OCI-LY3 (cell line): ENCODE data around the gene ATL1.
A peak's percentile ranks its signal among the peaks of the same experiment; 100 is the strongest.

Experiments used
- H2AFZ ChIP-seq: fragments of 200-600, 300-600 bp; shearing (Covaris generic); 2 replicates; pipeline ENCODE4 v1.6.0; 2014; ENCODE audit warnings: antibody characterized with exemption, low read depth, low read length
- H3K27ac ChIP-seq: fragments of 200-600, 300-600 bp; sonication (generic); 2 replicates; pipeline ENCODE4 v1.5.1; 2014; ENCODE audit warnings: mild to moderate bottlenecking, low read length, moderate library complexity, mixed read lengths
- H3K27me3 ChIP-seq: fragments of 200-600, 300-600 bp; sonication (generic); 2 replicates; pipeline ENCODE4 v1.6.1; 2014; ENCODE audit warnings: low read depth, low read length, mixed read lengths
- H3K36me3 ChIP-seq: fragments of 200-600, 300-600 bp; sonication (generic); replicated peaks from 2 replicates; pipeline ENCODE3; 2014; ENCODE audit warnings: low read depth, low read length, mixed read lengths
- H3K4me1 ChIP-seq: fragments of 300-600, 200-600 bp; sonication (generic); 2 replicates; pipeline ENCODE4 v1.6.1; 2014; ENCODE audit warnings: low read length, mixed read lengths
- H3K4me2 ChIP-seq: fragments of 200-600, 300-600 bp; sonication (generic); 2 replicates; pipeline ENCODE4 v1.6.1; 2014; ENCODE audit warnings: low read length, mixed read lengths
- H3K4me3 ChIP-seq: fragments of 300-600, 200-600 bp; sonication (generic); 2 replicates; pipeline ENCODE4 v1.5.1; 2014; ENCODE audit warnings: antibody characterized with exemption, mild to moderate bottlenecking, low read length, moderate library complexity
- H3K79me2 ChIP-seq: fragments of 300-600, 200-600 bp; shearing (Covaris generic); 2 replicates; pipeline ENCODE4 v1.6.1; 2014; ENCODE audit warnings: mild to moderate bottlenecking, low read length, mixed read lengths
- H3K9ac ChIP-seq: fragments of 300-600, 200-600 bp; shearing (Covaris generic); 2 replicates; pipeline ENCODE4 v1.6.0; 2014; ENCODE audit warnings: mild to moderate bottlenecking, low read length, moderate library complexity
- H3K9me3 ChIP-seq: fragments of 200-600, 300-600 bp; shearing (Covaris generic); 2 replicates; pipeline ENCODE4 v1.6.1; 2014; ENCODE audit warnings: low read length, mixed read lengths; ENCODE audit not compliant: insufficient read depth
- H4K20me1 ChIP-seq: fragments of 200-600, 300-600 bp; sonication (generic); 2 replicates; pipeline ENCODE4 v1.6.1; 2016; ENCODE audit warnings: low read length, mixed read lengths; ENCODE audit not compliant: insufficient read depth
- EZH2phosphoT487 ChIP-seq: fragments of 200-600 bp; shearing (Covaris generic); IDR thresholded peaks from 2 replicates; pipeline ENCODE4 v1.6.1; 2018; ENCODE audit warnings: antibody characterized with exemption, mixed run types, low read depth
- TF ChIP-seq, protein P1 (sequence below): fragments of 200-600, 300-600 bp; sonication (generic); IDR thresholded peaks from 2 replicates; pipeline ENCODE4 v1.5.1; 2014; ENCODE audit warnings: antibody characterized with exemption, low read length, low read depth

ATL1 gene

GRCh38 chr14:50615056-50615455 is 55.1 kb downstream of the ATL1 start:
- no peak for TF ChIP-seq EZH2phosphoT487
- TF ChIP-seq, protein P1, sequence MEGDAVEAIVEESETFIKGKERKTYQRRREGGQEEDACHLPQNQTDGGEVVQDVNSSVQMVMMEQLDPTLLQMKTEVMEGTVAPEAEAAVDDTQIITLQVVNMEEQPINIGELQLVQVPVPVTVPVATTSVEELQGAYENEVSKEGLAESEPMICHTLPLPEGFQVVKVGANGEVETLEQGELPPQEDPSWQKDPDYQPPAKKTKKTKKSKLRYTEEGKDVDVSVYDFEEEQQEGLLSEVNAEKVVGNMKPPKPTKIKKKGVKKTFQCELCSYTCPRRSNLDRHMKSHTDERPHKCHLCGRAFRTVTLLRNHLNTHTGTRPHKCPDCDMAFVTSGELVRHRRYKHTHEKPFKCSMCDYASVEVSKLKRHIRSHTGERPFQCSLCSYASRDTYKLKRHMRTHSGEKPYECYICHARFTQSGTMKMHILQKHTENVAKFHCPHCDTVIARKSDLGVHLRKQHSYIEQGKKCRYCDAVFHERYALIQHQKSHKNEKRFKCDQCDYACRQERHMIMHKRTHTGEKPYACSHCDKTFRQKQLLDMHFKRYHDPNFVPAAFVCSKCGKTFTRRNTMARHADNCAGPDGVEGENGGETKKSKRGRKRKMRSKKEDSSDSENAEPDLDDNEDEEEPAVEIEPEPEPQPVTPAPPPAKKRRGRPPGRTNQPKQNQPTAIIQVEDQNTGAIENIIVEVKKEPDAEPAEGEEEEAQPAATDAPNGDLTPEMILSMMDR = no peak
- Histone ChIP-seq H3K9me3 (no peaks in the 10 kb centered on the region), H3K9ac (no peak overlapping the region), H3K79me2 (no peaks in the 10 kb centered on the region), H3K4me2 (no peak overlapping the region), H4K20me1 (no peaks in the 10 kb centered on the region), H3K27ac (no peak overlapping the region), H2AFZ (no peak overlapping the region), H3K36me3 (no peaks in the 10 kb centered on the region), H3K4me3 (no peak overlapping the region), H3K4me1 (peaks cover under 1% of the 10 kb centered on the region; the same call in 1 of the 2 replicates), H3K27me3 (peaks cover 2% of the 10 kb centered on the region; the same call in 1 of the 2 replicates)

DNA sequence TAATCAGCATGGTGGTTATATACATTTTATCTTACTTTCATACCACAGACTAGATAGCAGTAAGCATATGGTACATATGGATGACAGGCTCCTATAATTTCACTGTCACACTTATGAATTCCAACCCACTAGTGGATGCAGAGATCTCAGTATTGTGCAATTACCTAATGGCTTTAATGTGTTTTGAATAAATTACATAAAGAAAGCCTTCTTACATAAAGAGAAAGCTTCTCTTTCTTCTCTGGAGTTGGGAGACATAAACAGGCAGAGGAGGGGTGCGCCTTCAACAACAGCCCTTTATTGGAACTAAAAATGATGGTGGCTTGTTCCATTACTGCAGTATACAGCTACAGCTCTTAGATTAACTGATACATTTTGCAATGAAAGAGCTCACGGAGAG is 55.6 kb downstream of the ATL1 start:
- no peaks in the 10 kb centered on the region for H3K9me3 ChIP-seq
- peaks cover 6% of the 10 kb centered on the region for H3K4me1 ChIP-seq
- no peaks in the 10 kb centered on the region for H4K20me1 ChIP-seq
- H3K27ac ChIP-seq = no peak overlapping the region
- no peak overlapping the region for H3K4me2 ChIP-seq
- no peak overlapping the region for H3K4me3 ChIP-seq
- TF ChIP-seq, protein P1 = no peak
- TF ChIP-seq EZH2phosphoT487 = no peak
- peaks cover 5% of the 10 kb centered on the region; the same call in 1 of the 2 replicates for H3K27me3 ChIP-seq
- no peaks in the 10 kb centered on the region for H3K79me2 ChIP-seq
- H2AFZ ChIP-seq = no peak overlapping the region
- H3K9ac ChIP-seq = no peak overlapping the region
- no peaks in the 10 kb centered on the region for H3K36me3 ChIP-seq

- H3K79me2 ChIP-seq = no peaks in the 10 kb centered on the region
- no peak overlapping the region for H3K27ac ChIP-seq
- TF ChIP-seq, protein P1 = no peak
- no peak for TF ChIP-seq EZH2phosphoT487
- H3K27me3 ChIP-seq = 0 out of 2 replicates have a peak, but pooled peaks cover 3% of the 10 kb centered on the region
- no peak overlapping the region for H3K4me2 ChIP-seq
- H3K4me1 ChIP-seq = peaks cover 8% of the 10 kb centered on the region
- H3K36me3 ChIP-seq = no peaks in the 10 kb centered on the region
- H2AFZ ChIP-seq = no peak overlapping the region
- no peak overlapping the region for H3K9ac ChIP-seq
- H3K9me3 ChIP-seq = no peaks in the 10 kb centered on the region
- H3K4me3 ChIP-seq = no peak overlapping the region
- H4K20me1 ChIP-seq = no peaks in the 10 kb centered on the region
Measured at GRCh38 chr14:50616275-50616674, 56.3 kb downstream of the ATL1 start.

- H3K27ac ChIP-seq = no peak overlapping the region
- no peaks in the 10 kb centered on the region for H3K9me3 ChIP-seq
Measured at GRCh38 chr14:50619569-50620141, 59.7 kb downstream of the ATL1 start.

More at GRCh38 chr14:50619569-50620141, 59.7 kb downstream of the ATL1 start:
- no peaks in the 10 kb centered on the region for H4K20me1 ChIP-seq
- no peaks in the 10 kb centered on the region for H3K79me2 ChIP-seq
- H3K36me3 ChIP-seq = no peaks in the 10 kb centered on the region
- H3K27me3 ChIP-seq = peaks cover 3% of the 10 kb centered on the region; the same call in 1 of the 2 replicates
- H3K4me2 ChIP-seq = peak overlapping the region; percentile 61
- no peak for TF ChIP-seq EZH2phosphoT487
- TF ChIP-seq, protein P1 = peak; percentile 81
- peak overlapping the region; percentile 35; the same call in 1 of the 2 replicates for H2AFZ ChIP-seq
- no peak overlapping the region for H3K9ac ChIP-seq
- H3K4me1 ChIP-seq = peaks cover 16% of the 10 kb centered on the region
- H3K4me3 ChIP-seq = peak overlapping the region; percentile 29
